Measurements from ENCODE around the gene WDFY4. TPM values are rescaled to one million over a fixed set of nuclear protein-coding genes. Genes with fewer than 3 reads are reported as not detected.

Gene WDFY4
- total and polyA plus RNA-seq, 4 donors: 4.6 to 26.9 (median 13.5) TPM

- peaks cover 0 to 2% (median 0%) of the 10 kb centered on the region in 5 donors for H3K4me1 ChIP-seq (ENCODE audit: control insufficient read depth in 5 of 5, insufficient read depth in 5 of 5, low read length in 5 of 5)
- H3K27ac ChIP-seq (ENCODE audit: low read depth in 1 of 2, low read length in 1 of 2): no peak overlapping the region
- H3K4me3 ChIP-seq: no peak overlapping the region
- ATAC-seq (ENCODE audit: insufficient read depth, low FRiP score): no peak
- H3K36me3 ChIP-seq (ENCODE audit: control insufficient read depth in 4 of 4, insufficient read depth in 4 of 4, low read length in 4 of 4): no peaks in the 10 kb centered on the region
- DNase-seq: no peak
- no peak overlapping the region for H3K9ac ChIP-seq (ENCODE audit: insufficient read depth in 1 of 2, low read length in 2 of 2)
- WGBS, 2 donors: 64 to 81% methylated on average over 28 of the region's 28 CpGs
- no peak for TF ChIP-seq CTCF (IDR thresholded peaks at IDR 0.05; ENCODE audit: control extremely low read depth, extremely low read depth)
- H3K9me3 ChIP-seq (ENCODE audit: control insufficient read depth in 4 of 4, insufficient read depth in 3 of 4, low read length in 3 of 4): no peaks in the 10 kb centered on the region
- no peaks in the 10 kb centered on the region for H3K27me3 ChIP-seq (ENCODE audit: control insufficient read depth in 3 of 3, insufficient read depth in 3 of 3, low read length in 2 of 3)
Measured at GRCh38 chr10:48670978-48671913, 13.4 kb upstream of the WDFY4 start.

- WGBS, 2 donors: 76 to 86% methylated on average over 26 of the region's 26 CpGs
- H3K4me3 ChIP-seq: no peak overlapping the region
- DNase-seq: no peak
- H3K27ac ChIP-seq (ENCODE audit: low read depth in 1 of 2, low read length in 1 of 2): no peak overlapping the region
- H3K9ac ChIP-seq (ENCODE audit: insufficient read depth in 1 of 2, low read length in 2 of 2): no peak overlapping the region
- H3K4me1 ChIP-seq (ENCODE audit: control insufficient read depth in 5 of 5, insufficient read depth in 5 of 5, low read length in 5 of 5): peaks cover 0 to 2% (median 0%) of the 10 kb centered on the region in 5 donors
- no peaks in the 10 kb centered on the region for H3K9me3 ChIP-seq (ENCODE audit: control insufficient read depth in 4 of 4, insufficient read depth in 3 of 4, low read length in 3 of 4)
- ATAC-seq (ENCODE audit: insufficient read depth, low FRiP score): no peak
- no peaks in the 10 kb centered on the region for H3K36me3 ChIP-seq (ENCODE audit: control insufficient read depth in 4 of 4, insufficient read depth in 4 of 4, low read length in 4 of 4)
- no peak for TF ChIP-seq CTCF (IDR thresholded peaks at IDR 0.05; ENCODE audit: control extremely low read depth, extremely low read depth)
- no peaks in the 10 kb centered on the region for H3K27me3 ChIP-seq (ENCODE audit: control insufficient read depth in 3 of 3, insufficient read depth in 3 of 3, low read length in 2 of 3)
Measured at GRCh38 chr10:48671914-48672595, 12.6 kb upstream of the WDFY4 start.

- H3K9ac ChIP-seq (ENCODE audit: insufficient read depth in 1 of 2, low read length in 2 of 2): no peak overlapping the region
- no peak for DNase-seq
- no peaks in the 10 kb centered on the region for H3K27me3 ChIP-seq (ENCODE audit: control insufficient read depth in 3 of 3, insufficient read depth in 3 of 3, low read length in 2 of 3)
- no peak for TF ChIP-seq CTCF (IDR thresholded peaks at IDR 0.05; ENCODE audit: control extremely low read depth, extremely low read depth)
- no peaks in the 10 kb centered on the region for H3K36me3 ChIP-seq (ENCODE audit: control insufficient read depth in 4 of 4, insufficient read depth in 4 of 4, low read length in 4 of 4)
- no peak overlapping the region for H3K27ac ChIP-seq (ENCODE audit: low read depth in 1 of 2, low read length in 1 of 2)
- 92 to 94% methylated on average over 9 of the region's 9 CpGs for WGBS, 2 donors
- H3K9me3 ChIP-seq (ENCODE audit: control insufficient read depth in 4 of 4, insufficient read depth in 3 of 4, low read length in 3 of 4): peaks cover 0 to 3% (median 1%) of the 10 kb centered on the region in 4 donors
- no peak for ATAC-seq (ENCODE audit: insufficient read depth, low FRiP score)
- no peak overlapping the region for H3K4me3 ChIP-seq
- H3K4me1 ChIP-seq (ENCODE audit: control insufficient read depth in 5 of 5, insufficient read depth in 5 of 5, low read length in 5 of 5): peaks cover 0 to 2% (median 0%) of the 10 kb centered on the region in 5 donors
Measured at GRCh38 chr10:48672596-48673265, 11.9 kb upstream of the WDFY4 start.

All from lung (tissue), 12 donors.